ENCODE results near the gene CPAMD8. TPM values are rescaled to one million over a fixed set of nuclear protein-coding genes. Genes with fewer than 3 reads are reported as not detected.
A peak's percentile ranks its signal among the peaks of the same experiment; 100 is the strongest.

CPAMD8 gene
- total and polyA plus RNA-seq, 10 of the 15 experiments (the other 5 are each of a cell fraction or from before 2014, with no cell fraction given): 0.12 to 0.97 (median 0.25) TPM; not detected in 3

DNA sequence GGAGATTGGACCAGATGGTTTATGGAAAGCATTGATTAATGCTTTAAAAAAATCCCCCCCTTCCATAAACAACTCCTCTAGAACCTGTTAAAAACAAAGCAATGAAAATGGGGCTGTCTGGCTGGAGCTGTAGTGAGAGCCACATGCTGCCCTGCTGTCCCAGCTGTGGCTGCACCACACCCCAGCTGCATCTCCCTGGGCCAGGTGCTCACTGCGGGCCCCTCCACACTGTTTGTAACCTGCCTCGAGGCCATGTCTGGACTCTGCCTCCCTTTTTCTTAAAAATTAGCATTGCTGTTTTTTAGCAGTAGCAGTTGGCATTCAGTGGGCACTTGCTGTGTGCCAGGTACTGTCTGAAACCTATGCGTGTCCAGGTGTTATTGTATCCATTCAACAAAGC lies 153.0 kb downstream of the CPAMD8 start:
- TF ChIP-seq USF2 (IDR thresholded peaks at IDR 0.05; ENCODE audit: borderline replicate concordance, low read depth, low read length): no peak
- no peak for TF ChIP-seq RCOR1 (conservative IDR thresholded peaks at IDR 0.05; ENCODE audit: low read depth, low read length)
- TF ChIP-seq, protein P1, sequence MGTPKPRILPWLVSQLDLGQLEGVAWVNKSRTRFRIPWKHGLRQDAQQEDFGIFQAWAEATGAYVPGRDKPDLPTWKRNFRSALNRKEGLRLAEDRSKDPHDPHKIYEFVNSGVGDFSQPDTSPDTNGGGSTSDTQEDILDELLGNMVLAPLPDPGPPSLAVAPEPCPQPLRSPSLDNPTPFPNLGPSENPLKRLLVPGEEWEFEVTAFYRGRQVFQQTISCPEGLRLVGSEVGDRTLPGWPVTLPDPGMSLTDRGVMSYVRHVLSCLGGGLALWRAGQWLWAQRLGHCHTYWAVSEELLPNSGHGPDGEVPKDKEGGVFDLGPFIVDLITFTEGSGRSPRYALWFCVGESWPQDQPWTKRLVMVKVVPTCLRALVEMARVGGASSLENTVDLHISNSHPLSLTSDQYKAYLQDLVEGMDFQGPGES (IDR thresholded peaks at IDR 0.05): no peak
- TF ChIP-seq YBX1 (IDR thresholded peaks at IDR 0.05): no peak
- TF ChIP-seq JUND (IDR thresholded peaks at IDR 0.05; ENCODE audit: low read depth, low read length): no peak
- TF ChIP-seq BACH1 (IDR thresholded peaks at IDR 0.05; ENCODE audit: borderline replicate concordance): no peak
- TF ChIP-seq POLR2AphosphoS5 (IDR thresholded peaks at IDR 0.05; ENCODE audit: low read length): no peak
- TF ChIP-seq NBN (IDR thresholded peaks at IDR 0.05): no peak
- BruUV-seq (replicated peaks): TSS peak; percentile 11
- peaks cover 6 to 39% of the 10 kb centered on the region in 2 experiments for H3K36me3 ChIP-seq (ENCODE audit: control insufficient read depth in 2 of 2, insufficient read depth in 2 of 2, low read length in 1 of 2)

More for the DNA sequence above, 153.0 kb downstream of the CPAMD8 start:
- ChIA-PET CTCF (no interaction called here), RAD21 (ENCODE audit: unreplicated experiment) (no interaction called here), SMC1A (ENCODE audit: uncharacterized antibody, unreplicated experiment) (no interaction called here), POLR2A (no interaction called here)
- Histone ChIP-seq H3K79me2 (ENCODE audit: control insufficient read depth, insufficient read depth, low read length) (no peaks in the 10 kb centered on the region), H3K4me2 (ENCODE audit: control insufficient read depth, insufficient read depth) (no peak overlapping the region), H3K27ac (ENCODE audit: control insufficient read depth, insufficient read depth) (no peak overlapping the region), H3K27me3 (replicated peaks in 1 of 2; ENCODE audit: control insufficient read depth in 2 of 2, insufficient read depth in 2 of 2, low read length in 1 of 2) (no peaks in the 10 kb centered on the region), H3K9me3 (replicated peaks; ENCODE audit: control insufficient read depth, insufficient read depth, low read length) (peaks cover 8% of the 10 kb centered on the region; the same call in 2 of the 3 replicates), H3K4me1 (ENCODE audit: control insufficient read depth, insufficient read depth, low read length) (peaks cover 6% of the 10 kb centered on the region), H4K20me1 (ENCODE audit: control insufficient read depth, insufficient read depth) (no peaks in the 10 kb centered on the region), H3K4me3 (no peak overlapping the region), H2AFZ (ENCODE audit: control insufficient read depth, low read depth, low read length) (no peak overlapping the region), H3K9ac (ENCODE audit: control insufficient read depth, insufficient read depth, low read length) (no peak overlapping the region)
- FAIRE-seq: no peak
- no peak for ATAC-seq
- DNase-seq (ENCODE audit: low read depth, low spot score): no peak
- 98% methylated on average over 3 of the region's 3 CpGs for WGBS (ENCODE audit: insufficient coverage, insufficient replicate concordance, low lambda C conversion rate, missing lambda C conversion rate)
- in situ Hi-C loops (cut with MboI) (no loop called here), intact Hi-C loops (cut with micrococcal nuclease; ENCODE audit: unreplicated experiment) (no loop called here)

All from GM12878 (cell line).